Fibroblast of lung (primary cell): ENCODE data around the gene ADGRD1. TPM values are rescaled to one million over a fixed set of nuclear protein-coding genes. Genes with fewer than 3 reads are reported as not detected.

ENCODE experiments used
- DNase-seq, 2 donors: peaks; one replicate each; pipeline versions ENCODE4 v3.0.0 to v3.0.0-alpha.2; 2010; ENCODE audit warnings: low read depth in 2 of 2
- H2AFZ ChIP-seq: 2 replicates; pipeline ENCODE4 v1.5.1; 2012; ENCODE audit warnings: low read length, control low read depth, inconsistent platforms
- H3K27ac ChIP-seq: 2 replicates; pipeline ENCODE4 v1.5.1; 2011; ENCODE audit warnings: low read length, control low read depth; ENCODE audit not compliant: insufficient read depth
- H3K27me3 ChIP-seq: 2 replicates; pipeline ENCODE4 v1.5.1; 2011; ENCODE audit warnings: mild to moderate bottlenecking, low read length; ENCODE audit not compliant: control insufficient read depth, insufficient read depth
- H3K36me3 ChIP-seq: 2 replicates; pipeline ENCODE4 v1.5.1; 2011; ENCODE audit warnings: low read length; ENCODE audit not compliant: control insufficient read depth, insufficient read depth
- H3K4me1 ChIP-seq: 2 replicates; pipeline ENCODE4 v1.5.1; 2011; ENCODE audit warnings: low read length; ENCODE audit not compliant: control insufficient read depth, insufficient read depth; ENCODE audit errors: extremely low read depth
- H3K4me2 ChIP-seq: 2 replicates; pipeline ENCODE4 v1.5.1; 2011; ENCODE audit warnings: low read length, control low read depth; ENCODE audit not compliant: insufficient read depth; ENCODE audit errors: extremely low read depth
- H3K4me3 ChIP-seq, 4 experiments: fragments of 200-600 bp in 1 of 4; sonication (generic) in 1 of 4; replicated peaks in 1 of 4; 2 replicates each; pipeline ENCODE4 v1.5.1; 2011 to 2016; ENCODE audit warnings: low read length in 4 of 4, low read depth in 3 of 4, mild to moderate bottlenecking in 3 of 4, control low read depth in 2 of 4, inconsistent platforms in 1 of 4, mixed read lengths in 1 of 4; ENCODE audit not compliant: insufficient read depth in 1 of 4; ENCODE audit errors: control extremely low read depth in 1 of 4
- H3K79me2 ChIP-seq: 2 replicates; pipeline ENCODE4 v1.5.1; 2012; ENCODE audit warnings: mild to moderate bottlenecking, low read length, inconsistent platforms; ENCODE audit not compliant: control insufficient read depth, insufficient read depth
- H3K9ac ChIP-seq: 2 replicates; pipeline ENCODE4 v1.5.1; 2011; ENCODE audit warnings: mild to moderate bottlenecking, low read length, control low read depth; ENCODE audit not compliant: insufficient read depth
- H3K9me3 ChIP-seq: 2 replicates; pipeline ENCODE4 v1.5.1; 2012; ENCODE audit warnings: low read depth, low read length; ENCODE audit not compliant: control insufficient read depth, insufficient read depth
- H4K20me1 ChIP-seq: 2 replicates; pipeline ENCODE4 v1.5.1; 2011; ENCODE audit warnings: low read length; ENCODE audit not compliant: control insufficient read depth, insufficient read depth; ENCODE audit errors: extremely low read depth
- EZH2 ChIP-seq: IDR thresholded peaks from 2 replicates; pipeline ENCODE4 v1.5.1; 2012; ENCODE audit warnings: low read length, control low read depth, mild to moderate bottlenecking; ENCODE audit errors: missing control alignments
- polyA plus RNA-seq, 2 donors: library from polyadenylated mRNA; depleted of rRNA in 1 of 2; stranded (reverse) in 1 of 2; unstranded in 1 of 2; fragments of >200 nt; gene quantifications; 2 replicates each; pipeline ENCODE4 v1.2.1, GENCODE V29; 2011 to 2012; ENCODE audit warnings: missing spikeins in 1 of 2
- total RNA-seq: library from RNA; depleted of rRNA; stranded (reverse); fragments of >200 nt; gene quantifications from 2 replicates; pipeline ENCODE4 v1.2.1, GENCODE V29; 2014
- TF ChIP-seq, protein P1 (sequence below), 2 donors: IDR thresholded peaks in 1 of 2; conservative IDR thresholded peaks in 1 of 2; 1 replicate in 1 of 2; 2 replicates in 1 of 2; pipeline ENCODE4 v1.5.1; 2011 to 2012; ENCODE audit warnings: low read length in 2 of 2, control low read depth in 1 of 2, inconsistent platforms in 1 of 2, low read depth in 1 of 2, mild to moderate bottlenecking in 1 of 2

ADGRD1 gene
- total and polyA plus RNA-seq, 2 donors (not counting 1 experiment from before 2014, with no cell fraction given): 7.3 to 11.6 TPM

DNA sequence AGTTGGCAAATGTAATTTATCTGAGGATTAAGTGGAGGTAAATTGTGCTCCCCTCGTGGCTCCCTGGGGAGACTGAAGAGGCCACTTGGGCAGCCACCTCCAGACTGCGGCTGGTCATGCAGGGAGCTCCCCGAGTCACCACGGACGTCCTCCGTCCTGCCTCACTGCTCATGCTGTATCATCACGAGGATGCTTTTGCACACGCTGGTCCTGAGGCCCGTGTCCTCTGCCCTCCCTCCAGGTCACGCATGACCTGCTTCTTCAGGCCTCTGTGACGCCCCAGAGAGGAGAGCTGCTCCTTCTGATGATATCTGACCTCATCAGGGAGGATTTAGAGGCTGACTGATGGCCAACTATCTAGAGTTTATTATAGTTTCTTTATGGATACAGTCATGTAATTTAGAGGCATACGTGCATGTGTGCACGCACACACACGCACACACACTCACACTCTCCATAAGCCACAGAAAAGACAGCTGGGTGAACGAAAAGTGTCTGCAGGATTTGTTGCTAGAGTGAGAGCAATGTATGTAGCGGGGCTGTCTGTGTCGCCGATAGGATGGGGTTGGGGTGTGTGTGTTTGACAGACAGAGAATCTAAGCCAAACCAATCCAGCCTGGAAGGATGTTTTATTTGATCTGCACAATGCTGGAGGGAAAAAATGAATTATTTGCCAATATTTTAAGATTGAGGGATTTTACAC lies 160.0 kb downstream of the ADGRD1 start:
- no peaks in the 10 kb centered on the region for H3K27me3 ChIP-seq
- H3K36me3 ChIP-seq: no peaks in the 10 kb centered on the region
- no peaks in the 10 kb centered on the region for H3K9me3 ChIP-seq
- H2AFZ ChIP-seq: no peak overlapping the region
- H3K79me2 ChIP-seq: no peaks in the 10 kb centered on the region
- no peaks in the 10 kb centered on the region for H3K4me1 ChIP-seq
- TF ChIP-seq EZH2: no peak
- TF ChIP-seq, protein P1, sequence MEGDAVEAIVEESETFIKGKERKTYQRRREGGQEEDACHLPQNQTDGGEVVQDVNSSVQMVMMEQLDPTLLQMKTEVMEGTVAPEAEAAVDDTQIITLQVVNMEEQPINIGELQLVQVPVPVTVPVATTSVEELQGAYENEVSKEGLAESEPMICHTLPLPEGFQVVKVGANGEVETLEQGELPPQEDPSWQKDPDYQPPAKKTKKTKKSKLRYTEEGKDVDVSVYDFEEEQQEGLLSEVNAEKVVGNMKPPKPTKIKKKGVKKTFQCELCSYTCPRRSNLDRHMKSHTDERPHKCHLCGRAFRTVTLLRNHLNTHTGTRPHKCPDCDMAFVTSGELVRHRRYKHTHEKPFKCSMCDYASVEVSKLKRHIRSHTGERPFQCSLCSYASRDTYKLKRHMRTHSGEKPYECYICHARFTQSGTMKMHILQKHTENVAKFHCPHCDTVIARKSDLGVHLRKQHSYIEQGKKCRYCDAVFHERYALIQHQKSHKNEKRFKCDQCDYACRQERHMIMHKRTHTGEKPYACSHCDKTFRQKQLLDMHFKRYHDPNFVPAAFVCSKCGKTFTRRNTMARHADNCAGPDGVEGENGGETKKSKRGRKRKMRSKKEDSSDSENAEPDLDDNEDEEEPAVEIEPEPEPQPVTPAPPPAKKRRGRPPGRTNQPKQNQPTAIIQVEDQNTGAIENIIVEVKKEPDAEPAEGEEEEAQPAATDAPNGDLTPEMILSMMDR (conservative IDR thresholded peaks at IDR 0.05 in 1 of 2, IDR thresholded peaks at IDR 0.05 in 1 of 2; ENCODE audit: low read depth in 1 of 2, low read length in 2 of 2): no peak
- H3K9ac ChIP-seq: no peak overlapping the region
- no peak overlapping the region for H3K4me3 ChIP-seq
- no peak for DNase-seq
- H3K27ac ChIP-seq: no peak overlapping the region
- H4K20me1 ChIP-seq: no peaks in the 10 kb centered on the region
- H3K4me2 ChIP-seq: no peak overlapping the region

- no peaks in the 10 kb centered on the region for H3K79me2 ChIP-seq
- no peaks in the 10 kb centered on the region for H3K36me3 ChIP-seq
- H3K9ac ChIP-seq: peak overlapping the region; percentile 2
- TF ChIP-seq, protein P1 (conservative IDR thresholded peaks at IDR 0.05 in 1 of 2, IDR thresholded peaks at IDR 0.05 in 1 of 2; ENCODE audit: low read depth in 1 of 2, low read length in 2 of 2): no peak
- TF ChIP-seq EZH2: no peak
- H3K27ac ChIP-seq: no peak overlapping the region
- no peaks in the 10 kb centered on the region for H3K9me3 ChIP-seq
- no peak overlapping the region for H3K4me2 ChIP-seq
- no peaks in the 10 kb centered on the region for H3K27me3 ChIP-seq
- H2AFZ ChIP-seq: no peak overlapping the region
- H3K4me3 ChIP-seq: no peak overlapping the region
- H4K20me1 ChIP-seq: no peaks in the 10 kb centered on the region
- no peaks in the 10 kb centered on the region for H3K4me1 ChIP-seq
- no peak for DNase-seq
These were observed 160.6 kb downstream of the ADGRD1 start for GRCh38 chr12:131114271-131114670.

- Histone ChIP-seq H3K36me3 (no peaks in the 10 kb centered on the region), H3K4me2 (no peak overlapping the region), H3K4me3 (no peak overlapping the region), H3K4me1 (no peaks in the 10 kb centered on the region), H4K20me1 (no peaks in the 10 kb centered on the region), H2AFZ (no peak overlapping the region), H3K9me3 (no peaks in the 10 kb centered on the region), H3K27me3 (no peaks in the 10 kb centered on the region), H3K79me2 (no peaks in the 10 kb centered on the region), H3K9ac (no peak overlapping the region), H3K27ac (no peak overlapping the region)
- TF ChIP-seq, protein P1 (conservative IDR thresholded peaks at IDR 0.05 in 1 of 2, IDR thresholded peaks at IDR 0.05 in 1 of 2; ENCODE audit: low read depth in 1 of 2, low read length in 2 of 2): no peak
- TF ChIP-seq EZH2: no peak
- DNase-seq: no peak
These were observed 161.4 kb downstream of the ADGRD1 start for GRCh38 chr12:131114942-131115584.
